D721Med (cell line): ENCODE results near the gene NAT10.

Source experiments
- DNase-seq: peaks from one replicate; pipeline ENCODE4 v3.0.0; 2011; ENCODE audit warnings: low spot score; ENCODE audit not compliant: insufficient read length
- FAIRE-seq: peaks from 2 replicates; lab custom pipeline; 2011; peaks lifted over from hg19 to GRCh38; lab: Jason Lieb, UNC
- TF ChIP-seq, protein P1 (sequence below): IDR thresholded peaks from 2 replicates; pipeline ENCODE4 v1.5.1; 2012; ENCODE audit warnings: mild to moderate bottlenecking, control low read depth; ENCODE audit not compliant: insufficient read depth; ENCODE audit errors: missing control alignments

Gene NAT10

DNA sequence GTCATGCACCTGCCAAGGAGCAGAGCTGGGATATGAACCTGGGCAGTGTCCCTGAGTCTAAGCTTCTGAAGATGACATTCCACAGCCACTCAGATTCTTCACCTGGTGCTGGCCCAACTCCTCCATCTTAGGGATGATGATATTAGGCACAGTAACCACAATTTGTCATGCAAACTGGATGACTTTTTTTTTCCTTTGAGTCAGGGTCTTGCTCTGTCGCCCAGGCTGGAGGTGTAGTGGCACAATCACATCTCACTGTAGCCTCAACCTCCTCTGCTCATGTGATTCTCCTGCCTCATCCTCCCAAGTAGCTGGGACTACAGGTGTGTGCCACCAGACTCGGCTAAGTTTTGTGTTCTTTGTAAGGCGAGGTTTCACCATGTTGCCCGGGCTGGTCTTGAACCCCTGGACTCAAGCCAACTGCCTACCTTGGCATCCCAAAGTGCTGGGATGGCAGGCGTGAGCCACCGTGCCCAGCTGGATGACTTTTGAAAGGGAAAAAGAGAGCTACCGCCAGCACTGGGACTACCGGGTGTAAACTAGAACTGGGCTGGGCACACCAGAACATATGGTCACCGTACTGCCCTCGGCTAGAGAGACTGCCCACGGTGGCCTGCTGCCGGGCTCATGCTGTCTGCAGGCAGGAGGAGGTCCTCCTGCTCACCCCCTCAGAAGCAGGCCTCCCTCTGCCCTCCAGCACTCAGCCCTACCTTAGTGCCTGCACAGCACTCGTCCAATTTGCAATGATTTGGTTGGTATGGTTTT is 77.7 kb downstream of the NAT10 start:
- TF ChIP-seq, protein P1, sequence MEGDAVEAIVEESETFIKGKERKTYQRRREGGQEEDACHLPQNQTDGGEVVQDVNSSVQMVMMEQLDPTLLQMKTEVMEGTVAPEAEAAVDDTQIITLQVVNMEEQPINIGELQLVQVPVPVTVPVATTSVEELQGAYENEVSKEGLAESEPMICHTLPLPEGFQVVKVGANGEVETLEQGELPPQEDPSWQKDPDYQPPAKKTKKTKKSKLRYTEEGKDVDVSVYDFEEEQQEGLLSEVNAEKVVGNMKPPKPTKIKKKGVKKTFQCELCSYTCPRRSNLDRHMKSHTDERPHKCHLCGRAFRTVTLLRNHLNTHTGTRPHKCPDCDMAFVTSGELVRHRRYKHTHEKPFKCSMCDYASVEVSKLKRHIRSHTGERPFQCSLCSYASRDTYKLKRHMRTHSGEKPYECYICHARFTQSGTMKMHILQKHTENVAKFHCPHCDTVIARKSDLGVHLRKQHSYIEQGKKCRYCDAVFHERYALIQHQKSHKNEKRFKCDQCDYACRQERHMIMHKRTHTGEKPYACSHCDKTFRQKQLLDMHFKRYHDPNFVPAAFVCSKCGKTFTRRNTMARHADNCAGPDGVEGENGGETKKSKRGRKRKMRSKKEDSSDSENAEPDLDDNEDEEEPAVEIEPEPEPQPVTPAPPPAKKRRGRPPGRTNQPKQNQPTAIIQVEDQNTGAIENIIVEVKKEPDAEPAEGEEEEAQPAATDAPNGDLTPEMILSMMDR, result no peak
- DNase-seq, result no peak
- no peak for FAIRE-seq

DNA sequence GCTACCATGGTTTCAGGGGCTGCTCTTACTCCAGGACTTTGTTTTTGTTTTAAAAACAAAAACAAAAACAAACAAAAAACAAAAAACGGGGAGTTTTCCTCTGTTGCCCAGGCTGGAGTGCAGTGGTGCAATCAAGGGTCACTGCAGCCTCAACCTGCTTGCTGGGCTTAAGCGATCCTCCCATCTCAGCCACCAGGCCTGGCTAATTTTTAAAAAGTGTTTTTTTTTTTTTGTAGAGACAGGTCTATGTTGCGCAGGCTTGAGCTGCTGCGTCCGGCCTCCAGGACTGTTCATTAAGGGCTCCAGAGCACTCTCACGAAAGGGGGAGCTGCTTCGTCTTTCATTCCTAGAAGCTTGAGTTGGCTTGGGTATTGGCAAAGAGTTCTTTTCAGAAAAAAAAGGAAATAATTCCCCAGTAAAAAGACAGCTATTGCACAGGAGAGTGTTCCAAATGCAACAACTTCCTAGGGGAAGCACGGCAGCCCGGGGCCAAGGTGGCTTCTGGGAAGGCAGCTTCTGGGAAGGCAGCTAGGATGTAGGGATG is 78.5 kb downstream of the NAT10 start:
- FAIRE-seq, result no peak
- no peak for DNase-seq
- TF ChIP-seq, protein P1, result no peak

DNA sequence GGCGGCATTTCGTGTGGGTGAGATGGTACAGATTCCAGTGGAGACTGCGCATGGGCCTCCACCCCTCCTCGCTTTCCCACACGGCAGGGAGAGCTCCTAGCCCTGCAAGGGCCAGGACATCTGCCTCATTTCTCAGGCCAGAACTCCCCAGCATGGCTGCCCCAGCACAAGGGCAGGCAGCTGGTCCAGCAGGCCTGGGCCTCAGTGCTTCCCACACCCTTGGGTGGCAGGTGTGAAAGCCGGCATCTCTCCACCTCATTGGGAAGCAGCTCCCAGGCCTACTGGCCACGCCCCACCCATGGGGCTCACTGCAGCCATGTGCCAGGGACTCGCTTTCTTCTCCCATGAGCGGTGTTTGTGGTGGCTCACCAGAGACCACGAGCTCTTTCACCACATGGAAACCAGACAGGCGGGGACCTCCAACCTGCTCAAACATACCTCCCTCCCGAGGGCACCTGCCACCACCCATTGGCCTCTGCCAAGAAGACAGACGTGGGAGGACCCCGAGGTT is 79.1 kb downstream of the NAT10 start:
- FAIRE-seq (no peak), DNase-seq (no peak)
- TF ChIP-seq, protein P1, result no peak

DNA sequence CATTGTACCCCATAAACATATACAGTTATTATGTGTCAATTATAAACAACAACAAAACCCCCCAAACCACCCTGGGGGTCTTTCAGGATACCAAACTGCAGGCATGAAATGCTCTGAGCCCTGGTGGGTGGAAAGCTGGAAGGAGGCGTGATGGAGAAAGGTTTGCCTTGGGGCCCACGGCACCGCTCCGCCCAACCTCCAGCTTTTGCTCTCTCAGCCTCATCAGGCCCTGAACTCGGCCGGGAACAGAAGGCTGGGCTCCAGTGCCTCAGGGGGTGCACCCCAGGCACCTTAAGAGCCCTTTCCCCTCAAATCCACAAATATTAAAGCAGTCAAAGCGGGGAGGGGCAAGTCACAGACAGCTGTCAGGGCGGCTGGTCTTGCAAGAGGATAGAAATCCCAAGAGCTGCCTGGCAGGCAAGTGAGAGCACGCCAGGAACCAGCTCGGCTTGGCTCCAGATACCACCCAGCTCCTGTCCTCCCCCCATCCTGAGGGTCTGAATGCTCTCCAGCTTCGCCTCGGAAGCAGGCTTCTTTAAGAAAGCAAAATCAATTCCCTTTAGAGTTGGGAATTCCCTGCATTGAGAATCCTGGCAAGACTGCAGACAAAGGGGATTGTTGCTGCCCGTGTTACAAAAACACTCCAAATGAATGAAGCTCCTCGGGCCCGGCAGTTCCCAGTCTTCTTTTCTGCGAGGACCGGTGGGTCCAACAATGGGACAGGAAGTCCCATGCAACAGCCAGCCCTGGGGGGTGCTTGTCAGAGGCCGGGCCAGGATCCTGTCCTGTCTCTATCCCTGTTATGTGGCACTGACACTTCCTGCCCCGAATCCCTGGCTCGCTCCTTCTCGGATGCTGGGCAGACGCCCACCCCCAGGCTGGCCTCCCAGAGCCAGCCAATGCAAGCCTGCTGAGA is 80.8 kb downstream of the NAT10 start:
- TF ChIP-seq, protein P1, result no peak
- DNase-seq (no peak), FAIRE-seq (no peak)

DNA sequence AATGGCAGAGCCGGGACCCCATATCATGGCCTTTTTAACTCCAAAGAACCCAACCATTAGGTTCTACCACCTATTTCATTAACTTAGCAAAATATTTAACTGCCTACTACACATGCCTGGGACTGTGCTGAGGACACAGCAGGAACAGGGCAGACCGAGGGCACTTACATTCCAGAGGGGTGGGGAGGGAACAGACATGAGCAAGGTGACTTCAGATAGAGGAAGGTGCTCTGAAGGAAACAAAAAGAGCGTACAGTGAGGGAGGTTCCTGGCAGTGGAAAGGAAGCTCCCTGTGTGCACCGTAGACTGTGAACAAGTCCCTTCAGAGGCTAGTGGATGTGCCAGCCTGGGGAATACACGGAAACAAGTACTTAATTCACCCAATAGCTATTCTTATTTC is 82.8 kb downstream of the NAT10 start:
- DNase-seq (no peak), FAIRE-seq (no peak)
- TF ChIP-seq, protein P1, result no peak

DNA sequence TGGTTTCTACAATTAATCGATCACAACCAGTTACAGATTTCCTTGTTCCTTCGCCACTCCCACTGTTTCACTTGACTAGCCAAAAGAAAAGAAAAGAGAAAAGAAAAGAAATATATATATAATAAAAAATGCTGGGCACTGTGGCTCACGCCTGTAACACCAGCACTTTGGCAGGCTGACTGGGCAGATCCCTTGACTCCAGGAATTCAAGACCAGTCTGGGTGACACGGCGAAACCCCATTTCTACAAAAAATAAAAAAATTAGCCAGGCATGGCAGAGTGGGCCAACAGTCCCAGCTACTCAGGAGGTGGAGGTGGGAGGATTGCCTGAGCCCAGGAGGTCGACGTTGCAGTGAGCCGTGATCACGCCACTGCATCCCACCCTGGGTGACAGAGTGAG is 83.8 kb downstream of the NAT10 start:
- DNase-seq (no peak), FAIRE-seq (no peak)
- TF ChIP-seq, protein P1, result no peak
